Nasal cavity respiratory epithelium epithelial cell of viscerocranial mucosa (primary cell): ENCODE measurements around the gene KHSRP. TPM values are rescaled to one million over a fixed set of nuclear protein-coding genes. Genes with fewer than 3 reads are reported as not detected.

Source experiments
- total RNA-seq: library from RNA; depleted of rRNA; stranded (reverse); fragments of >200 nt; gene quantifications from 2 replicates; pipeline ENCODE4 v1.2.3, GENCODE V29; 2014

KHSRP gene
- 103 and 255 TPM in 2 replicates for total RNA-seq

GRCh38 chr19:6424195-6424938 is at the start of gene KHSRP:
KHSRP (minus strand) TSS chr19:6424811; CDS start chr19:6424701, 110 bp downstream.

GRCh38 chr19:6464070-6464873 is 39.7 kb upstream of the KHSRP start, which contains the start of gene CRB3:
CRB3 (plus strand) TSS chr19:6464271; CDS start chr19:6464702, 431 bp downstream.

GRCh38 chr19:6459262-6460098 is 34.9 kb upstream of the KHSRP start, which contains the start of gene SLC25A23:
SLC25A23 (minus strand) TSS chr19:6459792; CDS start chr19:6459628, 164 bp downstream.

GRCh38 chr19:6433663-6434062 is 9.1 kb upstream of the KHSRP start, which contains the start of gene SLC25A41:
SLC25A41 (minus strand) TSS chr19:6433763; CDS start chr19:6433693, 70 bp downstream.

GRCh38 chr19:6393074-6393982 is 31.3 kb downstream of the KHSRP start, which contains the start of gene GTF2F1:
GTF2F1 (minus strand) TSS chr19:6393164; CDS start chr19:6392995, 169 bp downstream.

GRCh38 chr19:6375411-6376010 is 49.1 kb downstream of the KHSRP start, which contains the start of gene PSPN:
PSPN (minus strand) TSS chr19:6375933; CDS start chr19:6375849, 84 bp downstream.

GRCh38 chr19:6372594-6373095 is 52.0 kb downstream of the KHSRP start, which contains the start of gene ALKBH7:
ALKBH7 (plus strand) TSS chr19:6372794; CDS start chr19:6372821, 27 bp downstream.

Other genes starting within 250 kb of the KHSRP start
- gene MLLT1, start 144.8 kb downstream of the KHSRP start, total RNA-seq = 3.8 and 8.4 TPM in 2 replicates
- gene ACER1, start 91.2 kb downstream of the KHSRP start, total RNA-seq = not detected in 2 replicates
- gene CLPP, start 63.3 kb downstream of the KHSRP start, total RNA-seq = 32.2 and 39.6 TPM in 2 replicates
- gene ALKBH7, start 52.0 kb downstream of the KHSRP start, total RNA-seq = 11.7 and 35.5 TPM in 2 replicates
- gene PSPN, start 48.9 kb downstream of the KHSRP start, total RNA-seq = 0.34 and 2.4 TPM in 2 replicates
- 43.4 and 57.8 TPM in 2 replicates for gene GTF2F1, start 31.6 kb downstream of the KHSRP start, total RNA-seq
- 0.21 TPM in 1 of 2 replicates, not detected in the other for gene SLC25A41, start 9.0 kb upstream of the KHSRP start, total RNA-seq
- 22.2 and 57.9 TPM in 2 replicates for gene SLC25A23, start 35.0 kb upstream of the KHSRP start, total RNA-seq
- 34.7 and 79.3 TPM in 2 replicates for gene CRB3, start 39.5 kb upstream of the KHSRP start, total RNA-seq
- under 0.01 and 0.07 TPM in 2 replicates for gene DENND1C, start 57.0 kb upstream of the KHSRP start, total RNA-seq
- not detected in 2 replicates for gene TUBB4A, start 77.5 kb upstream of the KHSRP start, total RNA-seq
- gene TNFSF9, start 106.2 kb upstream of the KHSRP start, total RNA-seq = 1.8 and 4.1 TPM in 2 replicates
- not detected in 2 replicates for gene CD70, start 166.3 kb upstream of the KHSRP start, total RNA-seq
- gene TNFSF14, start 245.3 kb upstream of the KHSRP start, total RNA-seq = 0.07 TPM in 1 of 2 replicates, not detected in the other